ENCODE data around the gene SYTL1. TPM values are rescaled to one million over a fixed set of nuclear protein-coding genes. Genes with fewer than 3 reads are reported as not detected.

Gene SYTL1
- total and polyA plus RNA-seq, 9 of the 15 experiments (the other 6 are each of a cell fraction or from before 2014, with no cell fraction given): 0.04 to 9.3 (median 1.7) TPM

GRCh38 chr1:27331426-27331825, 10.4 kb upstream of the SYTL1 start (continued):
- TF ChIP-seq, protein P1, sequence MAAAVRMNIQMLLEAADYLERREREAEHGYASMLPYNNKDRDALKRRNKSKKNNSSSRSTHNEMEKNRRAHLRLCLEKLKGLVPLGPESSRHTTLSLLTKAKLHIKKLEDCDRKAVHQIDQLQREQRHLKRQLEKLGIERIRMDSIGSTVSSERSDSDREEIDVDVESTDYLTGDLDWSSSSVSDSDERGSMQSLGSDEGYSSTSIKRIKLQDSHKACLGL (CRISPR knock-in tag; IDR thresholded peaks at IDR 0.05; ENCODE audit: borderline replicate concordance, poor library complexity, severe bottlenecking): no peak
- TF ChIP-seq REST (IDR thresholded peaks at IDR 0.05; ENCODE audit: borderline replicate concordance) (no peak), REST (CRISPR knock-in tag; IDR thresholded peaks at IDR 0.05; ENCODE audit: low read depth) (no peak), RBBP5 (IDR thresholded peaks at IDR 0.05; ENCODE audit: borderline replicate concordance, insufficient read depth, low read length, poor library complexity, severe bottlenecking) (no peak)

Measured in K562 (cell line).